Mucosa of gallbladder (tissue), 1 donor: ENCODE measurements around the gene OSBPL2. TPM values are rescaled to one million over a fixed set of nuclear protein-coding genes. Genes with fewer than 3 reads are reported as not detected.

ENCODE experiments used
- DNase-seq: peaks from one replicate; pipeline ENCODE4 v3.0.0-alpha.2; 2020; ENCODE audit warnings: low spot score
- total RNA-seq: library from RNA; stranded (reverse); gene quantifications from one replicate; pipeline ENCODE4 v1.2.1, GENCODE V29; 2021
- donor health status: DM: no; HTN: no; CAD: no.

OSBPL2 gene
- total RNA-seq, 1 donor from 2014 or later, result 85.3 TPM

- DNase-seq, result no peak
Measured at GRCh38 chr20:62206388-62206775, 31.9 kb upstream of the OSBPL2 start.

- no peak for DNase-seq
Measured at GRCh38 chr20:62208061-62208794, 30.1 kb upstream of the OSBPL2 start.

- no peak for DNase-seq
Measured at GRCh38 chr20:62208795-62209755, 29.2 kb upstream of the OSBPL2 start.

- DNase-seq, result no peak
Measured at GRCh38 chr20:62209850-62210495, 28.3 kb upstream of the OSBPL2 start.

DNA sequence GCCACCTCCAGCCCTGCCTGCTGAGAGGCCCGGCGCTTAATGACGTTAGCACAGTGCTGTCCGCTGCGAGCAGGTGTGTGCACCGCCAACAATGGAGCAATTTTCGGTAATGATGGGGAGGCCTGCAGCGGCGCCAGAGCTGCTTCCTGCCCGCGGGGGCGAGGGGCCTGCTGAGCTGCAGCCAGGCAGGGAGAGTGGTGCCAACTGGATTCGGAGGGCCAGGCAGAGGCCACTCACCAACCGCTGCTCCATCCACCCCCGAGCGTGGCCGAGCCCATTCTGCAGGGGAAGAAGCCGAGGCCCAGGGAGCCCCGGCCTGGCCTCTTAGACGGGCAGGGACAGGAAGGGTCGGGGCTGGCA lies 27.8 kb upstream of the OSBPL2 start:
- DNase-seq, result no peak

DNA sequence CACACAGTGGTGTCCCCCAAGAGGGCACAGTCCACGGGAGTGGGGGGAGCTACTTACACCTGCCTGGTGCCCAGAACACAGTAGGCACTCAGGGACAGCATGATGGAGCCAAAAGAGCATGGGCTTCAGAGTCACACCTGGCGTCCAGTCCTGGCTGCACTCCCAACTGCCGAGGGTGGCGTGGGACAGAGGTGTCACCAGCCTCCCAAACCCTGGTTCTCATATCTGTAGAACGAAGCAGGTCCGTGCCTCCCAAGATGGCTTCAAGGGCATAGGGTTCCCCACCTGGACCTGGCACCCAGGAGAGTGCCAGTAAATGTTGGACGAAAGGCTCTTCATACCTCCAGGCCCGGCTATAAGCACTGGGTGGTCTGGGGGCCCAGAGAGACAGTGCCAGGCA lies 27.1 kb upstream of the OSBPL2 start:
- DNase-seq, result no peak

GRCh38 chr20:62211769-62212288 lies 26.5 kb upstream of the OSBPL2 start:
- no peak for DNase-seq

DNA sequence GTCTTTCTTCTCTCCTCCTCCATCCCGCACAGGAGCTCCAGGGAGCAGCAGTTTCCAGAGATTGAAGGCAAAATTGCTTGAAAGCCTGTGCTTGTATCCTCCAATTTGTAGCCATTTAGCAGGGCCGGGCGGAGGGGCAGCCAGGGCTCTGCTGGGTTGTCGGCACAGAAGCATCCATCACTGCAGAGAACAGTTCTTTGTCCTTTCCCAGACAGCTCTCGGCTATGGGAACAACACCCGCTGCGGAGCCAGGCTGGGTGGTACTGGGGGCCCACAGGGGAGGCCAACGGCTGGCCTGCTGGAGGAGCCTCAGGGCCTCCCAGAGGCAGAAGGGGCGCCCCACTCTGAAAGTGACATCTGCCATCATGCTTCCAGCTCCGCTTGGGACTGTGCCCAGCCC lies 26.0 kb upstream of the OSBPL2 start:
- DNase-seq, result no peak

GRCh38 chr20:62214067-62214466 lies 24.3 kb upstream of the OSBPL2 start:
- DNase-seq, result no peak

DNA sequence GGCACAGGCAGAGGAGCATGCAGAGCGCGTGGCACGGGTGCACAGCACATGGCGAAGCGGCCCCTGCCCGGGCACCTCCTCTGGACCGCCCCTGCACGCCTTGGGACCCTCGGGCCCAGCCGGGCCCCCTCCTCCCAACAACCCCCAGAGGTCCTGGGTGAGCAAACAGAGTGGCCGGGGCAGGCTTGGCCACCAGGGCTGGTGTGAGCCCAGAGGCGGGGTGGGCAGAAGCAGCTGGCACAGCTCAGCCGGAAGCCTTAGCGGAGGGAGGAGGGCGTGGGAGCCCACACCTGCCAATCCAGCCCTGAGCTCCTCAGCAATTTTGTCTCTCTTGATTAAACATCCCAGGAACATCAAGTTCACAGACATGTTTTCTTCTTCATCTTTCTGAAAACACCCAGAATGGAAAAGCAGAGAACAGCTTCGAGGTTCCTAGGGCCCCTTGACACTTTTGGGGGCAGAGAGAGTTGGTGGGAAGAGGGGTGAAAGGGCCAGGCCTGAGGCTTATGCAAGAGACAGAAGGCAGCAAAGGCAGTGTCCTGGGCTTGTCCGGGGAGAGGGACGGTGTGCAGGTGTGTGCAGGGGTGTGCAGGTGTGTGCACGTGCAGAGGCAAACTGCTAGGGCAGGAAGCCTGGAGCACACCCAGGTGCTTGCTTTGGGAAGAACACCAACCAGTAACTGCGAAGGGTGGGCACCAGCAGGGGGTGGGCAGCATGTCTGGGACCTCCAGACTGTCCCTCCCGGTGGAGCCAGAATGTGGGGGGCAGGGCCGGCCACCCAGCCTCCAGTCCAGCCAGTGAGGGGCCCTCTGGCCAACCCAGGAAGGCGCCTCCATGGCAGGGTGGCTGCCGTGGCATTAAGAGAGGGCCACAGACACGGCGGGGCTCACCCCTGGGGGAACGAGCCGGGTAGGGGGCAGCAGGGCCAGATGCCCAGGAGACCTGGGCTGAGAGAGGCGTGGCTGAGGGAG lies 23.0 kb upstream of the OSBPL2 start:
- DNase-seq, result no peak

DNA sequence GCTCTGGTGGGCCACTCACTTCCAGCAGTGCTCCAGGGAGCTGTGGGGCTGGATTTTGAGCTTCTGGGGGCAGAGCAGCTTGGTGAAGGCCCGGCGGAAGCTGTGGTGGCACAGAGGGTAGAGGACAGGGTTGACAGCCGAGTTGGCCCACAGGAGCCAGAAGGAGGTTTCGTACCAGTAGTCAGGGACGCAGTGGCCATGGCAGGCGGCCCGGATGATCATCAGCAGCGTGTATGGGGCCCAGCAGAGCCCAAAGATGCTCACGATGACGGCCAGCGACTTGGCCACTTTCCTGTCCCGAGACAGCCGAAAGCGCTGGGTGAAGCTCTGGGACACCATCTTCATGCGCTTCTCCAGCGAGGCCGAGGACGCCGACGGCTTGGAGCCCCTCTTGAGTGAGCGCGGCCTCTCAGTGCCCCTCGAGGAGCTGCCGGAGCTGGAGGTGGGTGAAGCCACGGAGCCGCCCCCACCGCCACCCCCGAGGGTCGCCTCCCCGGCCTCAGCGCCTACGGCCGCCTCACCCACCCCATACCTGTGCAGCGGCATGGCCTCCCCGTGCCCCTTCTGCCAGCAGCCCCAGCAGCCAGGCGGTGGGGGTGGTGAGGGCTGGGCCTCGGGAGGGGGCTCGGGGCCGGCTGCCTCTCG lies 22.2 kb upstream of the OSBPL2 start:
- no peak for DNase-seq

GRCh38 chr20:62216636-62217566 lies 21.4 kb upstream of the OSBPL2 start:
- DNase-seq, result no peak

DNA sequence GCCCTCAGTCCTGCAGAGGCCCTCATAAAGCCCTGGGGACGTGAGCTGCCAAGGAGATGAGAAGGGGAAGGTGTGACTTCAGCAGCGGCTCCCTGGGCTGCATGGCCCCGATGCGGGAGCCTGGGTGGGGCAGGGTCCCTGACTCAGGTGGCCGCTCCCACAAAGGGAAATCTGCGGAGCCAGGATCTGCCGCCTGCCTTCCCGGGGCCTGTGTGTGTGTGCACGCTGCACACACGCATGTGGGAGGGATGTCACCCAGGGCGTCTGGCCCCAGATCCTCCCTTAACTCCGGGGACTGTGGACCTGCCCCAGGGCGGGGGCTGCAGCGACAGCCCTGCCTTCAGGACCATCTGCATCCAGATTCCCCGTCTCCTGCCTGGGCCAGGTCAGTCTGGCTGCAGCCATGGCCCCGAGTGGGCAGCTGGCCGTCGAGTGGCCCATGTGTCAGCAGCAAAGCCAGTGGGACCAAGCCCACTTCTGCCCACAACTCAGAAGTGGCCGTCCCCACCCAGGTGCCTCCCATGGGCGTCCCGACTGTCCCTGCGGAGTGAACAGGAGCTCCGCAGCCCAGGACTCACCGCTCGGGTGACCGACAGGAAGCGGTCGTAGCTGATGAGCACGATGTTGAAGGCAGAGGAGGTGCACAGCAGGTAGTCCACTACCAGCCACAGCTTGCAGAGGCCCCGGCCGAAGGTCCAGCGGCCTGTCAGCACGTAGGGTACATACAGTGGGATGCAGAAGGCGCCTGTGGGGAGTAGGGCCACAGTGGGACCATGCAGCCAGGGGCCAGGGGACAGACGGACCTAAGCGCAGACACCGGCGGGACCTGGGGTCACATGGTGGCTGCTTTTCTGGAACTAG lies 20.2 kb upstream of the OSBPL2 start:
- no peak for DNase-seq

- DNase-seq, result no peak
Measured at GRCh38 chr20:62219101-62219991, 19.0 kb upstream of the OSBPL2 start.

DNA sequence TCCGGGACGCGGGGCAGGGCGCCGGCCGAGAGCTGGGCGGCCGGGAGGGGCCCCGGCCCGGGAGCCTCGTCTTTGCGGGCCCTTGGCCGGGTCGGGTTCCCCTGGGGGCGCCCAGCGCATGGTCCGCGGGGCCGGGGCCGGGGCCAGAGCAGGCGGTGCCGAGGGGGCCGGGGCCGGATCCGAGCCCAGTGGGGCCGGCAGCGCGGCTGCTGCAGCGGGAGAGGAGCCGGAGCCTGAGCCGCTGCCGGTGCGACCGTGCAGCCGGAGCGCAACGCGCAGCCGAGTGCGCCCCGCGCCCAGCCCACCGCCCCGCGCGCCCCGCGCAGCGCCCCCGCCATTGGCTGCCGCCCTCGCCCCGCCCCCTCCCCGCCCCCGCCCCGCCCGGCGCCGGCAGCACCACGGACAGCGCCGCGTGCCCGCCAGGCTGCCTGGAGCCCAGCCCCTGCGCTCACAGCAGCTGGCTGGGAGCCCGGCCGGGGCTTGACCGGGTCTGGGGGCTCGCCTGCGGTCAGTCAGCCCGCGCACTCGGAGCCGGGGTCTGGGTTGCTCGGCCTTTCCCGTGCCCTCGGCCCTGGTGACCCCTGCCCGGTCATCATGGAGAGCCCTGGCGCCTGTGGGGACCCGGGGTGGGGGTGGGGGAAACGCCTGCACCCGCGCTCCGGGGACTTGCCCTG lies 18.2 kb upstream of the OSBPL2 start, which contains the start of gene HRH3:
HRH3 (minus strand) TSS at position 287 of the 674 bp plus-strand sequence. CDS start 308 bp downstream, outside the sequence.
- DNase-seq, result no peak

DNA sequence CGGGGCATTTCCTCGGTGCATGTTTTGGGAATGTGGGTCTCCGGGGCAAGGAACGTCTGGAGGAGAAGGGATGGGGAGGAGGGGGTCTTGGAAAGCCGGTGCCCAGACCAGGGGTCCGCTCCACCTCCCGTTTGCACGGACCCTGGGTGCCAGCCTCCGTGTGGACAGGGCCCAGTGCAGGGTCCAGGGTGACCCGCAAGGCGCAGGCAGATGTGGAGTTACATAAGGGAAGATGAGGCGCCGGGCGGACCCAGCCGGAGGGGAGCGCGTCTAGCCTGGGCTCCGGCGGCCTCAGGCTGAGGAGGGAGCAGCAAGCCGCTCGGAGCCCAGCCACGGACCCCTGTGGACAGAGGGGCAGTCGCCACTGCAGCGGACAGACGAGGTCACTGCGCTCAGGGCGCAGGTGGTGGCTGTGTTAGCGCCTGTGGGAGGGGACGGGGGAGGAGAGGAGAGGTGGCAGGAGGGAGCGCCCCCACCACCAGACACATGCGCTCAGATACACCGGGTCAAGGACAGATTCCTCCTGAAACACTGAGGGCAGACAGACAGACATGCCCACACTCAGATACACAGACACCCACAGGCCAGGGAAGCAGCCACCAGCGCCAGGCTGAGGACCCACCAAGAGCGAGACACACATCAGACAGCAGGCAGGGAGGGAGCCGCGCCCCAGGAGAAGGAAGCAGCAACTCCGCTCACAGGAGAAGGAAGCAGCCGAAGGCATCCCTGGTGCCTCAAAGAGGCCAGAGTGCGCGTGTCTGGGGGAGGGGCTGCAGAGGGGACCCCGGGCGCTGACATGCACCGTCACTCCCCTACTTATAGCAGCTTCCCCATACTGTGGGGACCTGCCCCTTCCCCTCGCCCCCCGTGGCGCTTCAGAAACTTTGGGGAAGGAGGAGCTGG lies 17.4 kb upstream of the OSBPL2 start:
- no peak for DNase-seq
